ENCODE measurements around the gene TRPC4AP.

Gene TRPC4AP

DNA sequence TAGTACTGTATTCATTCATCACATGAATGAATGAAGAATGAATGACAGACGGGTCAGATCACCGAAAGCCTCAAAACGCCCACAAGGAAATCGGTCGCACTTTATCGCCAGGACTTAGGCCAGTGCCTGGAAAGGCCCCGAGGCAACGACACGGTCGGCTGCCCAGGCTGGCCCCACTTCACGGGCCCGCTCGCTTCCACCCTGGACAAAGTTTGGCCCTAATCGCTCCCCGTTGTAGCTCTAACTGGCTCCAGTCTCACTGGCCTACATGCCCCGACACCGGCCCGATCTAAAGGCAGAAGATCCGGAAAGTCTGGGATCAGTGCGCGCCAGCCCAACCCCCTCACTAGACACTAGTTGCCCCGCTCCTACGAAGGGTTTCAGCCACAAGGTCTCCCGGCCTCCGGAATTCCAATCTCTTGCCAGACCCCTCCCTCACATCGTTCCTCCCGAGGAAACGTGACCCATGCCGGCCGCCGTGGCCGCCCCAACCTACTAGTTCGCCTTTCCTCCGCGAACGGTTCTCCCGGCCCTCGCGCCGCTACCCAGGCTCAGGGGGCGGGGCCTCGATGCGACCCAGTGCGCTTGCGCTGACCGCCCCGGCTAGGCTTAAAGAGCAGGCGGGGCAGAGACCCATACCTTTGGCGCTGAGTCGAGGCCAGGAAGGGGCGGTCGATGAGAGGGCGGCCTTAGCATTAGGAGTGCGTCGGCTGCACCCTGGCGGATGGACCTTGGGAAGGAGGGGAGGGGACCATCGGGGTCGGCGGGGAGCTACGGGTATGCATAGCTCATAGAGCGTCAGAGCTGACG lies 137.2 kb downstream of the TRPC4AP start, which contains the start of the genes GSS and MYH7B:
Gene GSS (minus strand): TSS at position 576 of the 810 bp plus-strand sequence. CDS start 3,954 bp downstream, outside the sequence.
Gene MYH7B (plus strand): TSS at position 638 of the 810 bp plus-strand sequence. CDS start 22,138 bp downstream, outside the sequence.
- in situ Hi-C loops (cut with MboI; ENCODE audit: low pct_unique_long_range_greater_than_20kb, low sequenced_read_pairs): no loop called here

DNA sequence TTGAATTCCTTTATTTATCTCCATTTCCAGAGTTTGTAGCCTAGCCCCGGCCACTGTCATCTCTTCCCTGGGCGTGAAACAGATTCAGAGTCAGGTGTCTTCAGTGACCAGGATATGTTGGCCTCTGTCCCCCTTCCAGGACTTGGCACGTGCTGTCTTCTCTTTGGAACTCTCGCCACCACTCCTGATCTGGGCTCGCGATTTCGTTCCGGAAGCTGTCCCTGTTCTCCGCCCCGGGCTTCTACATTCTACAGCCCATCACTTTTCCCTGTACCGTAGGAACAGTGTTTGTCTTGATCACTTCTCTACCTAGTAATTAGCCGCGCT lies 137.7 kb downstream of the TRPC4AP start:
- DNase-seq: no peak
- in situ Hi-C loops (cut with MboI; ENCODE audit: low pct_unique_long_range_greater_than_20kb, low sequenced_read_pairs): no loop called here

More for the DNA sequence above, 137.2 kb downstream of the TRPC4AP start, which contains the start of the genes GSS and MYH7B:
- DNase-seq: peak; percentile 97

DNA sequence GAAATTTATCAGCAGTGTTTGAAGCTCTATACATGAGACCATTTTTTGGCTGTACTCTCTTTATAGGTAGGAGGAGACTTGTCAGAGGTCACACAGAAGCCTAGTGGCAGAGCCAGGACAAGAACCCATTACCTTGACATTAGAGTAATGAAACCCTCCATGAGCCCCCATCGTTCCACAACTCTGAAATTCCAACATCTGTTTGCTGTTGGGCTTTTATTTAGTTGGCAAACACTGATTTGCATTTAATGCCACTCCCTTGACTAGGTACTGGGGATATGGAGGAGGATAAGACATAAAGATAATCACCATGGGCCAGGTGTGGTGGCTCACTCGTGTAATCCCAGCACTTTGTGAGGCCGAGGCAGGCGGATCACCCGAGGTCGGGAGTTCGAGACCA lies 138.6 kb downstream of the TRPC4AP start:
- no peak for DNase-seq
- in situ Hi-C loops (cut with MboI; ENCODE audit: low pct_unique_long_range_greater_than_20kb, low sequenced_read_pairs): no loop called here

DNA sequence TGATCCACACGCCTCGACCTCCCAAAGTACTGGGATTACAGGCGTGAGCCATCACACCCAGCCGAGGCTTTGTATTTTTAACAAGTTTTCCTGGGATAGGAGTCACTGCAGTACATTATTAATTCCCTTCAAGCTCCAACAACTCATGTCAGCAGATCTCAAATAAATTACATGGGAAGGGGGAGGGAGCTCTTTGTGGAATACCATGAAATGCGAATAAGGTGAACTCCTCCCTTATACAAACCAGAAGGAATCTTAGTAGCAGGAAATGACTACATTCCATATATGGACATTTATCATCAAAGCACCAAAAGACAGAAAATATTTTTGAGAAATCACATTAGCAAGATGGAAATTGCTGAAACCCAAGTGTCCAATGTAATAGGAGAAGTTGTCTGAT lies 139.9 kb downstream of the TRPC4AP start:
- DNase-seq: no peak
- in situ Hi-C loops (cut with MboI; ENCODE audit: low pct_unique_long_range_greater_than_20kb, low sequenced_read_pairs): no loop called here

Measured in KBM-7 (cell line).